ENCODE measurements around the gene GRM8. TPM values are rescaled to one million over a fixed set of nuclear protein-coding genes. Genes with fewer than 3 reads are reported as not detected.

GRM8 gene
- polyA plus RNA-seq, 1 donor (not counting 4 experiments of a cell fraction or from before 2014, with no cell fraction given) = not detected

GRCh38 chr7:127226685-127227374 lies 25.9 kb downstream of the GRM8 start:
- Histone ChIP-seq H3K9me3 (ENCODE audit: control insufficient read depth, low read depth, low read length) (no peaks in the 10 kb centered on the region), H3K4me2 (ENCODE audit: control insufficient read depth, extremely low read depth, insufficient read depth, low read depth, low read length) (no peak overlapping the region), H3K27me3 (ENCODE audit: control insufficient read depth, extremely low read depth, insufficient read depth, low read length) (no peaks in the 10 kb centered on the region), H3K4me3 (ENCODE audit: control insufficient read depth in 2 of 3, extremely low read depth in 1 of 3, insufficient read depth in 2 of 3, low read depth in 1 of 3, low read length in 3 of 3) (no peak overlapping the region), H3K79me2 (ENCODE audit: control insufficient read depth, insufficient read depth, low read length) (no peaks in the 10 kb centered on the region), H3K27ac (ENCODE audit: control insufficient read depth, insufficient read depth, low read length) (no peak overlapping the region), H3K36me3 (ENCODE audit: control insufficient read depth in 2 of 2, extremely low read depth in 1 of 2, insufficient read depth in 2 of 2, low read length in 2 of 2) (no peaks in the 10 kb centered on the region), H4K20me1 (ENCODE audit: control insufficient read depth, extremely low read depth, insufficient read depth, low read length) (no peaks in the 10 kb centered on the region), H2AFZ (ENCODE audit: control insufficient read depth, low read length) (no peak overlapping the region), H3K4me1 (ENCODE audit: control insufficient read depth, extremely low read depth, insufficient read depth, low read length) (no peaks in the 10 kb centered on the region), H3K9me1 (ENCODE audit: control insufficient read depth, extremely low read depth, insufficient read depth, low read length) (no peaks in the 10 kb centered on the region), H3K9ac (ENCODE audit: control insufficient read depth, extremely low read depth, insufficient read depth, low read length) (no peak overlapping the region)
- FAIRE-seq (no peak), DNase-seq (ENCODE audit: low read depth, low spot score) (no peak)
- dilution Hi-C loops (cut with MboI; ENCODE audit: extremely low pct_ligation_motif_present, low sequenced_read_pairs) = no loop called here
- TF ChIP-seq EZH2 (IDR thresholded peaks at IDR 0.05; ENCODE audit: low read length) (no peak), CTCF (optimal IDR thresholded peaks at IDR 0.05 in 1 of 3, IDR thresholded peaks at IDR 0.05 in 1 of 3, conservative IDR thresholded peaks at IDR 0.05 in 1 of 3; ENCODE audit: extremely low read depth in 1 of 3, insufficient read depth in 2 of 3, low read length in 3 of 3) (no peak)

- FAIRE-seq = no peak
- Histone ChIP-seq H2AFZ (ENCODE audit: control insufficient read depth, low read length) (no peak overlapping the region), H3K9me1 (ENCODE audit: control insufficient read depth, extremely low read depth, insufficient read depth, low read length) (no peaks in the 10 kb centered on the region), H3K4me3 (ENCODE audit: control insufficient read depth in 2 of 3, extremely low read depth in 1 of 3, insufficient read depth in 2 of 3, low read depth in 1 of 3, low read length in 3 of 3) (no peak overlapping the region), H4K20me1 (ENCODE audit: control insufficient read depth, extremely low read depth, insufficient read depth, low read length) (no peaks in the 10 kb centered on the region), H3K27ac (ENCODE audit: control insufficient read depth, insufficient read depth, low read length) (no peak overlapping the region), H3K27me3 (ENCODE audit: control insufficient read depth, extremely low read depth, insufficient read depth, low read length) (no peaks in the 10 kb centered on the region), H3K36me3 (ENCODE audit: control insufficient read depth in 2 of 2, extremely low read depth in 1 of 2, insufficient read depth in 2 of 2, low read length in 2 of 2) (no peaks in the 10 kb centered on the region), H3K9me3 (ENCODE audit: control insufficient read depth, low read depth, low read length) (no peaks in the 10 kb centered on the region), H3K9ac (ENCODE audit: control insufficient read depth, extremely low read depth, insufficient read depth, low read length) (no peak overlapping the region), H3K79me2 (ENCODE audit: control insufficient read depth, insufficient read depth, low read length) (no peaks in the 10 kb centered on the region), H3K4me1 (ENCODE audit: control insufficient read depth, extremely low read depth, insufficient read depth, low read length) (no peaks in the 10 kb centered on the region), H3K4me2 (ENCODE audit: control insufficient read depth, extremely low read depth, insufficient read depth, low read depth, low read length) (no peak overlapping the region)
- DNase-seq (ENCODE audit: low read depth, low spot score) = no peak
- dilution Hi-C loops (cut with MboI; ENCODE audit: extremely low pct_ligation_motif_present, low sequenced_read_pairs) = no loop called here
- TF ChIP-seq CTCF (optimal IDR thresholded peaks at IDR 0.05 in 1 of 3, IDR thresholded peaks at IDR 0.05 in 1 of 3, conservative IDR thresholded peaks at IDR 0.05 in 1 of 3; ENCODE audit: extremely low read depth in 1 of 3, insufficient read depth in 2 of 3, low read length in 3 of 3) = no peak
- no peak for TF ChIP-seq EZH2 (IDR thresholded peaks at IDR 0.05; ENCODE audit: low read length)
These were observed 31.0 kb downstream of the GRM8 start for GRCh38 chr7:127221731-127222130.
